ENCODE data around the gene FUBP1.

FUBP1 gene

DNA sequence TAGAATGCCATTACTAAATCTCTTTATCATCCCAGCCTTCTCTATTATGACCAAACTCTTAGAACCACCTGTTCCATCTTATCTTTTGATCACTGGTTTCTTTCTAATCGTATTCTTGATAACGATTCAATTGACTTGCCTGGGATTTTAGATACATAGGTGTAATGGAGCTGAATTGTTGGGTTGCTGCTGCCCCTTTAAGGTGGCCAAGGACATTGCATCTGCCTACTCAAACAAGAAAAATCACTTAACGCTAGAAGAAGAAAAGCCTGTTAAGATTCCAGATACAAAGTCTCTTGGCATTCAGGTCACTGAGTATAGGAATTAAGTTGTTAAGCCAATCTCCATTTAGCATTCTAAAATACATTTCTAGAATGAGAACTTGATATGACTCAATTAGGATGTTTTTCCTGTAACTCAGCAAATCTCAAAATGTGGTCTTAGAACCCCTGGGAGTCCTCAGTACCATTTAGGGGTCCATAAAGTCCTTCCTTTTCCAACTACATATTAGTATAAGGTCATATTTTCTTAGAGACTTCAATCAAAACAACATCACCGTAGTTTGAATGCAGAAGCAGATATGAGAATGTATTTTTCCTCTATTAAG, 78.1 kb downstream of the FUBP1 start:
- Histone ChIP-seq H2AFZ (ENCODE audit: low read length) (no peak overlapping the region), H3K36me3 (replicated peaks; ENCODE audit: insufficient read depth, low read length) (no peaks in the 10 kb centered on the region), H3F3A (ENCODE audit: insufficient read depth, low read length) (no peaks in the 10 kb centered on the region), H3K4me2 (ENCODE audit: low read depth, low read length) (no peak overlapping the region), H3K4me3 (ENCODE audit: low read length) (no peak overlapping the region), H3K27ac (ENCODE audit: low read length) (no peak overlapping the region), H4K20me1 (ENCODE audit: insufficient read depth, low read length) (no peaks in the 10 kb centered on the region), H3K4me1 (ENCODE audit: low read length) (no peaks in the 10 kb centered on the region), H3K79me2 (ENCODE audit: low read length) (no peaks in the 10 kb centered on the region), H3K9me2 (replicated peaks; ENCODE audit: insufficient read depth, low read length) (no peaks in the 10 kb centered on the region), H3K27me3 (replicated peaks; ENCODE audit: insufficient read depth, low read length) (no peaks in the 10 kb centered on the region), H3K9me3 (replicated peaks; ENCODE audit: insufficient read depth, low read length) (no peaks in the 10 kb centered on the region), H3K9ac (ENCODE audit: low read length) (no peak overlapping the region)
- TF ChIP-seq, protein P1, sequence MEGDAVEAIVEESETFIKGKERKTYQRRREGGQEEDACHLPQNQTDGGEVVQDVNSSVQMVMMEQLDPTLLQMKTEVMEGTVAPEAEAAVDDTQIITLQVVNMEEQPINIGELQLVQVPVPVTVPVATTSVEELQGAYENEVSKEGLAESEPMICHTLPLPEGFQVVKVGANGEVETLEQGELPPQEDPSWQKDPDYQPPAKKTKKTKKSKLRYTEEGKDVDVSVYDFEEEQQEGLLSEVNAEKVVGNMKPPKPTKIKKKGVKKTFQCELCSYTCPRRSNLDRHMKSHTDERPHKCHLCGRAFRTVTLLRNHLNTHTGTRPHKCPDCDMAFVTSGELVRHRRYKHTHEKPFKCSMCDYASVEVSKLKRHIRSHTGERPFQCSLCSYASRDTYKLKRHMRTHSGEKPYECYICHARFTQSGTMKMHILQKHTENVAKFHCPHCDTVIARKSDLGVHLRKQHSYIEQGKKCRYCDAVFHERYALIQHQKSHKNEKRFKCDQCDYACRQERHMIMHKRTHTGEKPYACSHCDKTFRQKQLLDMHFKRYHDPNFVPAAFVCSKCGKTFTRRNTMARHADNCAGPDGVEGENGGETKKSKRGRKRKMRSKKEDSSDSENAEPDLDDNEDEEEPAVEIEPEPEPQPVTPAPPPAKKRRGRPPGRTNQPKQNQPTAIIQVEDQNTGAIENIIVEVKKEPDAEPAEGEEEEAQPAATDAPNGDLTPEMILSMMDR (IDR thresholded peaks at IDR 0.05; ENCODE audit: low read length) = peak; percentile 44
- TF ChIP-seq EZH2phosphoT487 (IDR thresholded peaks at IDR 0.05; ENCODE audit: low read length) = no peak
- no peak for TF ChIP-seq EZH2 (optimal IDR thresholded peaks at IDR 0.05; ENCODE audit: low read depth, low read length)
- DNase-seq = peak; percentile 31

DNA sequence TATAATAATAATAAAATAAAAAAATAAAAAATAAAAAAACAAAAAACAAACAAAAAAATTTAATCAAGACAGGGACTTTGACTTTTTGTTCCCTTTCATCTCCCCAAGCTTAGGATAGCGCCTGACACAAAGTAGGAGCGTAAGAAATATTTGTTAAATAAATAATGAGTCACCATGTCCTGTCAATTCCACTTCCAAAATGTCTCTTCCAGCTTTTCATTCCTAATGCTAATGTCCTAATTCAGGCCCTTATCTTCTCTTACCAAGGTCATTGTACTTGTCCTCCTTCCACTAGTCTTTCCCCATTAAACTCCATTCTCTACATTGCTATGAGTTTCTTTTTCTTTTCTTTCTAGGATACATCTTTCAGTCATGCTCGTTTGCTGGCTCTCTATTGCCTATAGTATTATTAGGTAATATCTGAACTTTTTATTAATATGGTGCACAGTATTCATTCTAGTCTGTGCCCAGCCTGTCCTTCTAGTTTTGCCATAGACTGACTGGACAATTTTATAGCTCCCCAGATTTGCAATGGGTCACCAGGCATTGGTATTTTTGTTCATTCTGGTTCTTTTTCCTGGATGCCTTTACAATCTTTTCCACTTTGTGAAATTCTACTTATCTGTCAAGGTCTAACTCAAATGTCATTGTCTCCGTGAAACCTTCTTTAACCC, 79.1 kb downstream of the FUBP1 start:
- Histone ChIP-seq H3K9me3 (replicated peaks; ENCODE audit: insufficient read depth, low read length) (no peaks in the 10 kb centered on the region), H3F3A (ENCODE audit: insufficient read depth, low read length) (no peaks in the 10 kb centered on the region), H3K36me3 (replicated peaks; ENCODE audit: insufficient read depth, low read length) (no peaks in the 10 kb centered on the region), H3K4me1 (ENCODE audit: low read length) (no peaks in the 10 kb centered on the region), H2AFZ (ENCODE audit: low read length) (no peak overlapping the region), H4K20me1 (ENCODE audit: insufficient read depth, low read length) (no peaks in the 10 kb centered on the region), H3K9ac (ENCODE audit: low read length) (no peak overlapping the region), H3K27ac (ENCODE audit: low read length) (no peak overlapping the region), H3K27me3 (replicated peaks; ENCODE audit: insufficient read depth, low read length) (no peaks in the 10 kb centered on the region), H3K79me2 (ENCODE audit: low read length) (no peaks in the 10 kb centered on the region), H3K9me2 (replicated peaks; ENCODE audit: insufficient read depth, low read length) (no peaks in the 10 kb centered on the region), H3K4me2 (ENCODE audit: low read depth, low read length) (no peak overlapping the region), H3K4me3 (ENCODE audit: low read length) (no peak overlapping the region)
- TF ChIP-seq EZH2phosphoT487 (IDR thresholded peaks at IDR 0.05; ENCODE audit: low read length) (no peak), EZH2 (optimal IDR thresholded peaks at IDR 0.05; ENCODE audit: low read depth, low read length) (no peak)
- TF ChIP-seq, protein P1 (IDR thresholded peaks at IDR 0.05; ENCODE audit: low read length) = no peak
- no peak for DNase-seq
